Stimulated activated CD4-positive, alpha-beta T cell treated with anti-CD3 and anti-CD28 coated beads, Interleukin-4, amount 100 ng/mL, for 48 hours (primary cell): ENCODE results near the gene CMSS1.

Experiments
- DNase-seq, 2 donors: peaks; one replicate each; pipeline ENCODE4 v3.0.0-alpha.2; 2020; ENCODE audit warnings: low read depth in 2 of 2

The CMSS1 gene

GRCh38 chr3:100053951-100054620, 236.4 kb downstream of the CMSS1 start:
- DNase-seq = no peak

GRCh38 chr3:100057716-100058575, 240.3 kb downstream of the CMSS1 start:
- no peak for DNase-seq

DNA sequence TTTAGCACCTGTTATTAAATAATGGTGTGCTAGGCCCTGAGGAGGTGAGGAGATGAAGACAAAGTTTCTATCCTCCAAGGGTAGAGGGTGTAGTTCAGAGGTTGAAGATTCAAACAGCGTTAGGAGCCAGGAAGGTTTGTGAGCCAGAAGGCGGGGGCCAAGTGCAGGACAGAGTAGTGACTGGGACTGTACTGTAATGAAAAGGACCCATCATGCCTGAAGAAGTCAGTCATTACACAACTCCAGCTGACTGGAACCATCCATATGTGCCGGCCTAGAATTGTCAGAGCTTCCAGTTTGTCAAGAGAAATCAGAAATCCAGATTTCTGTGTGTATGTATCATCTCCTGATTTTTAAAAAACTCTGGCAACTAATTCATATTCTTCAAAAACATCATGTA, 241.8 kb downstream of the CMSS1 start:
- no peak for DNase-seq

DNA sequence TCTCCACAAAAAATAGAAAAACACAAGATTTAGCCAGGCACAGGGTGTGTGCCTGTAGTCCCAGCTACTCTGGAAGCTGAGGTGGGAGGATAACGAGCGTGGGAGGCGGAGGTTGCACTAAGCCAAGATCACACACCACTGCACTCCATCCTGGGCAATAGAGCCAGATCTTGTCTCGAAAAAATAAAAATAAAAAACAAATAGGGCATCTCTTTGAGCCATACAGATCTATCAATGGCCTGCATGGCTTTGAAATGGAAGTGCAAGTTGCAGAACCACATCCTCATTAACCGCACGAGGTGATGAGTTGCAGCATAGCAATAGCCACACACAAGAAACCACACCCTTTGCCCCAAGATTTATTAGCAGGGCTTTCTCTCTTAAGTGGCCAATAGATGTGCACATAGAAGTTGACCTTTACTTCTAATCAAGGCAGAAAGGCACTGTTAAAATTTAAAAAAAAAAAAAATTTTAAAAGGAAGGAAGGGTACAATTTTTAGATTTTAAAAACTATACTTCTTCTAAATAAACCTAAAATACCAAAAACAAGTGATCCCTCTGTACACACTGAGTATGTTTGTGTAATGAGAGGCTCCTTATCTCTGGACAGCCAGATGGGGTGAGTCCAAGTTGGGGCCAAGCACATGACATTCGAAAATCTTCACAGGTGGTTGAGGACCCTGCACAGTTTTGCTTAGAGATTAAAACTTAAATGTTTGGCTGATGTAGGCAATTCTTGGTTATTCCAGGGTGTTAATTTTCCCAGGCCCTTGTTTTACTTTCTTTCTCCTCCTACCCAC, 243.2 kb downstream of the CMSS1 start:
- DNase-seq = no peak

- no peak for DNase-seq
Measured at GRCh38 chr3:100062665-100063064, 245.0 kb downstream of the CMSS1 start.

- no peak for DNase-seq
Measured at GRCh38 chr3:100063929-100064461, 246.3 kb downstream of the CMSS1 start.

GRCh38 chr3:100067589-100067988, 249.9 kb downstream of the CMSS1 start:
- DNase-seq = no peak

DNA sequence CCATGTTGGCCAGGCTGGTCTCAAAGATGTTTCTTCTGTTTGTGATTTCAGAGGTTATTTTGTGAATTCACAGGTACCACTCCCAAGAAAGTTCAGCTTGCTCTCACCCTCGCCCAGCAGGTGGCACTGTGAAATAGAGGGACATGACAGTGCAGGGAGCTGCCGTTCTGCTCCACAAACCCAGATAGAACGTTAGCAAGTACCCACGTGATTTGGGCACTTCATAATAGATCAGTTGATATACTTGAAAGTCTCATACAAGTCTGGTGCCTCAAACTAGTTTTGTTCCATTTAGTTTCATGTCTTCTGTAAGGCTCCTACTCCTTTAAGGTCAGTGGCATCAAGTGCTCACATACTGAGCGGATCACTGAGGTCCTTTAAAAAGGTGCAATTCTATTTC, 251.2 kb downstream of the CMSS1 start:
- peak; percentile 69 to 70 for DNase-seq

DNA sequence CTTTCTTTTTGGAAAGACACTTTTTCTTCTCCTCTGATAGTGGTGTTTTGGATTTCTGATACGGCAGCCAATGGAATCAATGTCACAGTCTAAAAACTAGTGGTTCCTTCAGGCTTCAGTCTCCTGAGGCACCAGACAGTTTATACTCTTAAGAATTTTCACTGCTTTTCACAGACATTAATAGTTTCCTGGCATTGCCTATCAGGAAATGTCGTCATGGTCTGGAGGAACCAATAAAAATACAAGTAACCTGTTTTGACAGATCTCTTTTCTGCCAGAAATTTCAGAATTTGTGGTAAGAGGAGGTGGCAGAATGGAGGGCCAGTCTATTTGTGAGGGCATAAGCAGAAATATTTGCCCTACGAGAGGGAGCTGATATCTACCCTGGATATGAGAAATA, 251.8 kb downstream of the CMSS1 start:
- no peak for DNase-seq

DNA sequence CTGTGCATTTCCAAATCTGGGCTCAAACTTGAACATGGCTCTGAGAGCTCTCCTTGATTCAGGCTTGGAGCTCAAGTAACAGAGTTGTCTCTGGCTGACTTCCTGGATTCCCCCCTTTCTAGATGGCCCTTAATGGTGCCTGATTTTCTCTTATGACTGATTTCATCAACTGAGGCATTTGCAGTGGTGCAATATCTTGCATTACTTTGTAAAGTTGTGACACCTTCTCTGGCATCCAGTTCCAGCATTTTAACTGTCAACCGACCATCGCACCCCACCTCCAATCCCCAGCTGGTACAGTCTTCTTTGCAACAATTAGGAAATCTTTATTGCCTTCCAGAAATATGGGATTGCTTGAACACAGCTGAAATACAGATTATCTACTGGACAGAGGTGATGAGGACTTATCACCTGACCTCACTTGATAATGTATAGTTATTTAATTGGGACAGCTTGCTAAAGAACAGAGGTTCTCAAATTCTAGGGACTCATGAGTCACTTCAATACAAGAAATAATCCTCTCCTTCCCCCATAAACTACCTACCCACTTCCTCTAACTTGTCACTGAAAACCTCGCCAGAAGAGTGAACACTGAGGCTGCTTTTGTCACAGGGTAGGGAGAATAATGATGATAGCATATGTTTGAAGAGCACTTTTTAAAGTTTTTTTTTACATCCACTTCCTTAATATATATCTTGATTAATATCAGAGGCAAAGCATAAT, 254.8 kb downstream of the CMSS1 start:
- no peak for DNase-seq

- no peak for DNase-seq
Measured at GRCh38 chr3:100073049-100073713, 255.5 kb downstream of the CMSS1 start.

- DNase-seq = no peak
Measured at GRCh38 chr3:100073714-100074307, 256.1 kb downstream of the CMSS1 start.

DNA sequence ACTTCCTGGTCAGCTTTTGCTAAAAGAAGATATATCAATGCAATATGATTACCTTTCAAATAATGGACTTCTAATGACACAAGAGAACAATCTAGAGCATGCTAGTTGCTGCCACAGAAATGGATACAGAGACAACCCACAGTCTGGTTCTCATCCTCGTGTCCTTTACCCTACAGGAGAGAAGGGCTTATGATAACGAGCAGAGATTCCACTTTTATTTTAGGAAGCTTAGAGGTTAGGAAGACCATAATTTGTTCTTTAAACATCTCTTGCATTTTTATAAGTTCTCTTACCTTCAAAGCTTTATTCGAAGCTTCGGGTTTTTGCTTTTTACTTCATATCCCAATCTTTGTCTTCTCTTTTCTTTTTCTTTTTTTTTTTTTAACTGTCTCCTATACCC, 257.5 kb downstream of the CMSS1 start:
- DNase-seq = no peak

- no peak for DNase-seq
Measured at GRCh38 chr3:100075851-100076730, 258.4 kb downstream of the CMSS1 start.

- DNase-seq = no peak
Measured at GRCh38 chr3:100076731-100077529, 259.3 kb downstream of the CMSS1 start.

- DNase-seq = no peak
Measured at GRCh38 chr3:100079328-100079727, 261.7 kb downstream of the CMSS1 start.

DNA sequence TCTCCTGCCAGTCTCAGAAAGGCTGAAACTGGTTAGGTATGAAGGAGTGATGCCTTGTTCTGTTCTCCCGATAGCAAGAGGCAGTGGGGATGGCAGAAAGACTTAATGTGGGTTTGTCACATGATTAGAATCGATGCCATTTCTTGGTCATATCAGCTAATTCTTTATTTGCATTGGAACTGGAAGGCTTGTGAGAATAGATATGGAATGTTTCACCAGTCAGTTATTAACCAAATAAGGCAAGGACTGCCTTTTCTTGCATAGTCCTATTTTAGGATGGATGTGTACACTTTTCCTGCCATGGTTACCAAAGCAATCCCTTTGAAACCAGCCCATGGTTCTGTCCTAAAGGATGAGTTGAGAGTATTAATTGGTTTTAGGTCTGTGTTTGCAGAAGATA, 262.9 kb downstream of the CMSS1 start:
- DNase-seq = no peak

DNA sequence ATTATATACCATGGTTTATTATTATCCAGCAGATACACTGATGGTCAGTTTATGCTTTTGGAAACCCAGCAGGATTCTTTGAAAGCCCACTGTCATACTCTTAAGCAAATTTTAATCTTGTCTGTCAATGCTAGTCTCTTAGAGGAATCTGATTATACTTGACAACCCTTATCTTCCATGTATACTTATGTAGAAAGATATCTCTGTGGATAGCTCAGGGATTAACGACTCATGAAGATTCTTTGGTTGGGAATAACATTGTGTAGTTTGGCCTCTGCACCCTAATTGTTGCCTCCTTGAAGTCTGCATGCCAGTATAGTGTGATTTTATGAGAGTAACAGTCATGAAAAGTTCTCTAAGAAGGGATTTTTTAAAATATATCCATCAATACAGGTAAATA, 263.6 kb downstream of the CMSS1 start:
- DNase-seq = no peak
